ENCODE data around the gene EML6. TPM values are rescaled to one million over a fixed set of nuclear protein-coding genes. Genes with fewer than 3 reads are reported as not detected.

The EML6 gene
- total RNA-seq, 1 donor from 2014 or later: 8.1 TPM

DNA sequence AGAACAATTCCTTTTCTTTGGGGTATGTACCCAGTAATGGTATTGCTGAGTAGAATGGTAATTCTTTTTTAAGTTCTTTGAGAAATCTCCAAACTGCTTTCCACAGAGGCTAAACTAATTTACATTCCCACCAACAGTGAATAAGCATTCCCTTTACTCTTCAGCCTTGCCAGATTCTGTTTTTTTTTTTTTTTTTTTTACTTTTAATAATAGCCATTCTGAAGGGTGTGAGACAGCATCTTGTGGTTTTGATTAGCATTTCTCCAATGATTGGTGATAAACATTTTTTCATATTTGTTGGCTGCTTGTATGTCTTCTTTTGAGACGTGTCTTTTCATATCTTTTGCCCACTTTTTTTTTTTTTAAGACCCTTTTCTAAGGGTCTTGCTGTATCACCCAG lies 189.4 kb downstream of the EML6 start:
- Mint-ChIP-seq H3K4me1 (ENCODE audit: unreplicated experiment) (no peaks in the 10 kb centered on the region), H3K27me3 (no peaks in the 10 kb centered on the region), H3K36me3 (no peaks in the 10 kb centered on the region), H3K4me3 (no peak overlapping the region), H3K9me3 (no peaks in the 10 kb centered on the region), H3K27ac (no peak overlapping the region)
- no peak for DNase-seq (ENCODE audit: extremely low spot score, unreplicated experiment)
- TF ChIP-seq, protein P1, sequence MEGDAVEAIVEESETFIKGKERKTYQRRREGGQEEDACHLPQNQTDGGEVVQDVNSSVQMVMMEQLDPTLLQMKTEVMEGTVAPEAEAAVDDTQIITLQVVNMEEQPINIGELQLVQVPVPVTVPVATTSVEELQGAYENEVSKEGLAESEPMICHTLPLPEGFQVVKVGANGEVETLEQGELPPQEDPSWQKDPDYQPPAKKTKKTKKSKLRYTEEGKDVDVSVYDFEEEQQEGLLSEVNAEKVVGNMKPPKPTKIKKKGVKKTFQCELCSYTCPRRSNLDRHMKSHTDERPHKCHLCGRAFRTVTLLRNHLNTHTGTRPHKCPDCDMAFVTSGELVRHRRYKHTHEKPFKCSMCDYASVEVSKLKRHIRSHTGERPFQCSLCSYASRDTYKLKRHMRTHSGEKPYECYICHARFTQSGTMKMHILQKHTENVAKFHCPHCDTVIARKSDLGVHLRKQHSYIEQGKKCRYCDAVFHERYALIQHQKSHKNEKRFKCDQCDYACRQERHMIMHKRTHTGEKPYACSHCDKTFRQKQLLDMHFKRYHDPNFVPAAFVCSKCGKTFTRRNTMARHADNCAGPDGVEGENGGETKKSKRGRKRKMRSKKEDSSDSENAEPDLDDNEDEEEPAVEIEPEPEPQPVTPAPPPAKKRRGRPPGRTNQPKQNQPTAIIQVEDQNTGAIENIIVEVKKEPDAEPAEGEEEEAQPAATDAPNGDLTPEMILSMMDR (conservative IDR thresholded peaks at IDR 0.05): no peak

DNA sequence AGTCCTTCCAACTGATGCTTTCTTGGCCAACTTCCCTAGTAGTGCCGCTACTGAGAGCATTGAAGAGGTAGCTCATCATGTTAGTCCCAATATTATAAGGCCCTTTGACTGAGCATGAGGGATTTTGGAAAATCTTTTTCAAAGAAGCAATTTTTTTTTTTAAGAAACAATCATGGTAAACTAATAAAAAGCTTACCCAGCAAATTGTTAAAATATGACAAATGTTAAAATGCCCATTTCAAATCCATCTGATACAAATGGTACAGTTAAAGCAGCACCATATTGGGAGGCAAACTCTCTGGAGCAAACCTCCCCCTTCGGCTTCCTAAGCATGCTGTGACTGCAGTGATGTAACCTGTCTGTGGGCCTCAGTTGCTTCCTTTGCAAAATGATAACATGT lies 191.2 kb downstream of the EML6 start:
- TF ChIP-seq, protein P1 (conservative IDR thresholded peaks at IDR 0.05): no peak
- H3K27ac Mint-ChIP-seq: no peak overlapping the region
- H3K9me3 Mint-ChIP-seq: no peaks in the 10 kb centered on the region
- H3K4me1 Mint-ChIP-seq (ENCODE audit: unreplicated experiment): no peaks in the 10 kb centered on the region
- H3K36me3 Mint-ChIP-seq: no peaks in the 10 kb centered on the region
- DNase-seq (ENCODE audit: extremely low spot score, unreplicated experiment): no peak
- peaks cover 4% of the 10 kb centered on the region for H3K27me3 Mint-ChIP-seq
- H3K4me3 Mint-ChIP-seq: no peak overlapping the region

DNA sequence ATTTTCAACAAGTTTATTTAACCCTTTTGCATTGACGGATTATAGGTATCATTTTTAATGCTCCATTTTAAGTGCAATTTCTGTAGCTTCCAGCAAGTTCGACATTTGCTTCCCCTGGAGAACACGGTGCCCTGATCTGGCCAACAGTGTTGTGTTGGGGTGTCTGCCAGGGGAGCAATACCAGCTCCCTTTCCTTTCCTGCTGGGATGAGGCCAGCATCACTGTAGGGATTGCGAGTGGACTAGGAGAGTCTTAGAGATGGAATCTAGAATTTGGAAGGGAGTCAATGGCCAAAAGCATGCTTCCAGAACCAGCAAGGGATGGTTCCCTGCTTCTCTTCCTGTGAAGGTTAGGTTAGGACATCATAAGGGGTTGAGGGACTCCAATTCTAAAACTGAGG lies 191.6 kb downstream of the EML6 start:
- H3K36me3 Mint-ChIP-seq: no peaks in the 10 kb centered on the region
- TF ChIP-seq, protein P1 (conservative IDR thresholded peaks at IDR 0.05): no peak
- no peaks in the 10 kb centered on the region for H3K9me3 Mint-ChIP-seq
- H3K4me1 Mint-ChIP-seq (ENCODE audit: unreplicated experiment): no peaks in the 10 kb centered on the region
- no peak overlapping the region for H3K4me3 Mint-ChIP-seq
- H3K27ac Mint-ChIP-seq: no peak overlapping the region
- DNase-seq (ENCODE audit: extremely low spot score, unreplicated experiment): no peak
- H3K27me3 Mint-ChIP-seq: peaks cover 4% of the 10 kb centered on the region

DNA sequence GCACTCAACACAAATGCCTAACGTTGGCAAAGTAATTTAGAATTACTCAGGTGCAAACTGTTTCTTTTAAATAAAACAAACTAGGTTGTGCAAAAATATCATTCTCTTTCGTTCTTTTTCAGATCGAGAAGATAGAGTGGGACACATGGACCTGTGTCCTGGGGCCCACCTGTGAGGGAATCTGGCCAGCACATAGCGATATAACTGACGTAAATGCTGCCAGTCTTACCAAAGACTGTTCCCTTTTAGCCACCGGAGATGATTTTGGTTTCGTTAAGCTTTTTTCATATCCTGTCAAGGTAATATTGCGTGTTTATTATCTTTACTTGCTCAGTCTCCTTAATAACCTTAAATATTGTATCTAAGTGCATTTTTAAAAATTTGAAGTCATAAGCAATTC lies 193.2 kb downstream of the EML6 start:
- DNase-seq (ENCODE audit: extremely low spot score, unreplicated experiment): no peak
- Mint-ChIP-seq H3K36me3 (no peaks in the 10 kb centered on the region), H3K27ac (no peak overlapping the region), H3K27me3 (peaks cover 4% of the 10 kb centered on the region), H3K4me1 (ENCODE audit: unreplicated experiment) (no peaks in the 10 kb centered on the region), H3K4me3 (no peak overlapping the region), H3K9me3 (peaks cover 8% of the 10 kb centered on the region)
- TF ChIP-seq, protein P1 (conservative IDR thresholded peaks at IDR 0.05): no peak

DNA sequence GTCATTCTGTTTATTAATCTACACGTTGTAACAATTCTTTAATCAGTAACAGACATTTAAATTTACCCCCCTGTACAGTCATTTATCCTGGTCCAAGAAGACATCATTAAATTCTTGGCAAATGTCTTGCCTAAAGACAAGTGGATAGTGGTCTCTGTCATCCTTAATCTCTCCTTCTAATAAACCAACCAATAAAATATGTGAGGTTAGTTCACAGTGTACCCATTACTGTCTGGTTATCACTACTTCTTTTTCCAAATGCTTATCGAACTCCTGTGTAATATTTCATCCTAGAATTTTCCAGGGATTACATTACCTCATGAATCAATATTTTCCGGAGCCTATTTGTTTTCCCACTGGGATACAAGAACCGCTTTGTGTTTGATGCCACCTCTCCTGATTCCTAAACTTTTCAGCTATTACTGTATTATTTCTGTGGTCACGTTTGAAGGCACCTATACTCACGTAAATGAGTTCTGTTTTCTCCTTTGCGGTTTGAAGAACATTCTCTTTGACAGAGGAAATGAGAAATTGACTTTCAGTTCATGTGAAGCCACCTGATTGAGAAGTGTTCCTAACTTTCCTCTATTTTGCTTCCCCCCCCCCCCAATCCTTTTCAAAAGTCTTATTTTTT lies 195.3 kb downstream of the EML6 start:
- peaks cover 4% of the 10 kb centered on the region for H3K27me3 Mint-ChIP-seq

More for the DNA sequence above, 195.3 kb downstream of the EML6 start:
- Mint-ChIP-seq H3K4me3 (no peak overlapping the region), H3K27ac (no peak overlapping the region), H3K4me1 (ENCODE audit: unreplicated experiment) (no peaks in the 10 kb centered on the region), H3K36me3 (no peaks in the 10 kb centered on the region), H3K9me3 (peaks cover 8% of the 10 kb centered on the region)
- no peak for DNase-seq (ENCODE audit: extremely low spot score, unreplicated experiment)
- TF ChIP-seq, protein P1 (conservative IDR thresholded peaks at IDR 0.05): no peak
